SK-N-MC (cell line): ENCODE results near the gene PEG3.

Experiments used
- EZH2 ChIP-seq: fragments of 200-600 bp; sonication (generic); IDR thresholded peaks from one replicate; pipeline ENCODE4 v1.6.1; 2017; ENCODE audit warnings: antibody characterized with exemption
- FOXP2 ChIP-seq: optimal IDR thresholded peaks from 2 replicates; pipeline ENCODE3; 2011; ENCODE audit warnings: mild to moderate bottlenecking, moderate library complexity; ENCODE audit not compliant: insufficient read depth; ENCODE audit errors: extremely low read length, control extremely low read depth
- POLR2AphosphoS5 ChIP-seq: IDR thresholded peaks from 2 replicates; pipeline ENCODE4 v1.6.1; 2012; ENCODE audit warnings: mild to moderate bottlenecking, low read depth, low read length, borderline replicate concordance

DNA sequence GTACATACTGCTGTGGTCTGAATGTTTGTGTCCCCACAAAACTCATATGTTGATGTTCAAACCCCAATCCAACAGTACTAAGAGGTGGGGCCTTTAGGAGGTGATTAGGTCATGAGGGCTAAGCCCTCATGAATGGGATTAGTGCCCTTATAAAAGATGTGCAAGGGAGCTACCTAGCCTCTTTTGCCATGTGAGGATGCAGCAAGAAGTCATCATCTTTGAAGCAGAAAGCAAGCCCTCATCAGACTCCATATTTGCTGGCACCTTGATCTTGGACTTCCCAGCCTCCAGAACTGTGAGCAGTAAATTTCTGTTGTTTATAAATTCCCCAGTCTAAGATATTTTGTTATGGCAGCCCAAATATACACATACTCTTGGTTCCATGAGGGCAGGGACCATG, 33.9 kb downstream of the PEG3 start:
- TF ChIP-seq POLR2AphosphoS5 (no peak), EZH2 (no peak), FOXP2 (no peak)
